GM21786 (cell line): ENCODE data around the gene PKIG.

Source experiments
- ATAC-seq: cut with Tn5 transposase; IDR thresholded peaks from one replicate; pipeline ENCODE4 v1.9.1; 2021; ENCODE audit not compliant: unreplicated experiment

PKIG gene

GRCh38 chr20:44656448-44656847 lies 74.1 kb downstream of the PKIG start:
- no peak for ATAC-seq

GRCh38 chr20:44657875-44658274 lies 75.5 kb downstream of the PKIG start:
- ATAC-seq: no peak

GRCh38 chr20:44658810-44659209 lies 76.4 kb downstream of the PKIG start:
- no peak for ATAC-seq

GRCh38 chr20:44659931-44660330 lies 77.6 kb downstream of the PKIG start:
- ATAC-seq: no peak

GRCh38 chr20:44660581-44660980 lies 78.2 kb downstream of the PKIG start:
- no peak for ATAC-seq

GRCh38 chr20:44662261-44662660 lies 79.9 kb downstream of the PKIG start:
- ATAC-seq: no peak

- no peak for ATAC-seq
These were observed 81.8 kb downstream of the PKIG start for GRCh38 chr20:44664131-44664530.

- ATAC-seq: no peak
These were observed 83.7 kb downstream of the PKIG start for GRCh38 chr20:44666066-44666465.
